Hepatocyte (in vitro differentiated cells): Measurements from ENCODE around the gene SHBG.

ENCODE experiments used
- CTCF ChIP-seq: fragments of 200-600 bp; sonication (generic); IDR thresholded peaks from 2 replicates; pipeline ENCODE4 v1.5.1; 2016; ENCODE audit warnings: antibody characterized with exemption, mild to moderate bottlenecking; ENCODE audit not compliant: poor library complexity
- EZH2phosphoT487 ChIP-seq: fragments of 200-600 bp; sonication (generic); IDR thresholded peaks from one replicate; pipeline ENCODE4 v1.6.1; 2018; ENCODE audit warnings: antibody characterized with exemption, mild to moderate bottlenecking, low read depth, moderate library complexity; ENCODE audit not compliant: unreplicated experiment, severe bottlenecking

- TF ChIP-seq CTCF (no peak), EZH2phosphoT487 (no peak)
These were observed 3.6 kb upstream of the SHBG start for GRCh38 chr17:7626307-7626706.
